ENCODE results near the gene DEGS1. TPM values are rescaled to one million over a fixed set of nuclear protein-coding genes. Genes with fewer than 3 reads are reported as not detected.
"Not testable (repeated sequence)": the region's sequence is repeated elsewhere in the genome, so short reads cannot be mapped to it uniquely, and the experiment has no call there.

Gene DEGS1
- total RNA-seq, 1 donor from 2014 or later: 88.1 TPM

DNA sequence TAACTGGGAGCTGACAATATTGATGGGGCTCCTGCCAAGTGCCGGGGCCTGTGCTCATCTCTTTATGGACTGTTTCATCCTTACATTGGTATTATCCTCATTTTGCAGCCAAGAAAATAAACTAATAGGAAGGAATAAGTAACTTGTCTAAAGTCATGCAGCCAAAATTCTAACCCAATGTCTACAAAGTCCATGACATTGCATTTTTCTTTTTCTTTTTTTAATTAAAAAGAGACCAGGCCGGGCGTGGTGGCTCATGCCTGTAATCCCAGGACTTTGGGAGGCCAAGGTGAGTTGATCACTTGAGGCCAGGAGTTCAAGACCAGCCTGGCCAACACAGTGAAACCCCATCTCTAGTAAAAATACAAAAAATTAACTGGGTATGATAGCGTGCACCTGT is 18.8 kb downstream of the DEGS1 start:
- TF ChIP-seq, protein P1, sequence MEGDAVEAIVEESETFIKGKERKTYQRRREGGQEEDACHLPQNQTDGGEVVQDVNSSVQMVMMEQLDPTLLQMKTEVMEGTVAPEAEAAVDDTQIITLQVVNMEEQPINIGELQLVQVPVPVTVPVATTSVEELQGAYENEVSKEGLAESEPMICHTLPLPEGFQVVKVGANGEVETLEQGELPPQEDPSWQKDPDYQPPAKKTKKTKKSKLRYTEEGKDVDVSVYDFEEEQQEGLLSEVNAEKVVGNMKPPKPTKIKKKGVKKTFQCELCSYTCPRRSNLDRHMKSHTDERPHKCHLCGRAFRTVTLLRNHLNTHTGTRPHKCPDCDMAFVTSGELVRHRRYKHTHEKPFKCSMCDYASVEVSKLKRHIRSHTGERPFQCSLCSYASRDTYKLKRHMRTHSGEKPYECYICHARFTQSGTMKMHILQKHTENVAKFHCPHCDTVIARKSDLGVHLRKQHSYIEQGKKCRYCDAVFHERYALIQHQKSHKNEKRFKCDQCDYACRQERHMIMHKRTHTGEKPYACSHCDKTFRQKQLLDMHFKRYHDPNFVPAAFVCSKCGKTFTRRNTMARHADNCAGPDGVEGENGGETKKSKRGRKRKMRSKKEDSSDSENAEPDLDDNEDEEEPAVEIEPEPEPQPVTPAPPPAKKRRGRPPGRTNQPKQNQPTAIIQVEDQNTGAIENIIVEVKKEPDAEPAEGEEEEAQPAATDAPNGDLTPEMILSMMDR (IDR thresholded peaks at IDR 0.05; ENCODE audit: unreplicated experiment): no peak
- Mint-ChIP-seq H3K9me3 (ENCODE audit: unreplicated experiment) (no peaks in the 10 kb centered on the region), H3K4me1 (ENCODE audit: unreplicated experiment) (peaks cover 2% of the 10 kb centered on the region), H3K4me3 (ENCODE audit: unreplicated experiment) (no peak overlapping the region), H3K27me3 (ENCODE audit: unreplicated experiment) (peaks cover 2% of the 10 kb centered on the region), H3K27ac (ENCODE audit: unreplicated experiment) (no peak overlapping the region), H3K36me3 (ENCODE audit: low read depth, unreplicated experiment) (no peaks in the 10 kb centered on the region)
- no peak for DNase-seq (ENCODE audit: low spot score)

DNA sequence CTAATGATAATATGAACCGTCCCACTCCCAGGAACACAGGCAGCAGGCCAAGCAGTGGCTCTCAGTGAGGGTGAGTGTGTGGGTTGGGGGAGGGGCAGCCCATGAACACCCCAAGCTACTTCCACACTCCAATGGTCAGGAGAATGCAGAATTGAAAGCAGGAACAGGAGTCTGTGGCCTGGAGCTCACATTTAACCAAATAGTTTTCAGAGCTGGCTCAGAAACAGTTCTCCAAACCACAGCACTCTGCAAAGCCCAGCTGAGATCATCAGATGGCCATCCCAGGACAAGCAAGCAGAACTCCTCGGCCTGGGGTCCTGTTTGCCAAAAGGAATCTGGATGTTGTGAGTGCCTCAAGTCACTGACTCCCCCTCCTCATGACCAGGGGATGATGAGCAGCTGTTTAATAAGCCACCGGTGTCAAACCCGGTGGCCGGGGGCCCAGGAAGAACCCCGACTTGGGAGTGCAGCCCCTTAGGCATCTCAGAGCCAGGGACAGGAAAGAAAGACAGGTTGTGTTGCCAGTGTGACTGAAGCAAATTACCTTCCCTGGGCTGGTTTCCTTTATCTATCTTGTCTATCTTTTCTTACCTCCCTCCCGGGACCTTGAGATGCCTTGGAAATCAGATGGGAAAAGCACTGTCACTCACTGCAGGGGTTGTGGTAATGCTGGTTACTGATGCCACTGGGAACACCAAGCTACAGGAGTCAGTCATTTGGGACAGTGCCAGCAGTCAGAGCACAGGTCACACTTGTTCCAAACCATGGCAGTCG is 20.4 kb downstream of the DEGS1 start:
- TF ChIP-seq, protein P1 (IDR thresholded peaks at IDR 0.05; ENCODE audit: unreplicated experiment): no peak
- Mint-ChIP-seq H3K27me3 (ENCODE audit: unreplicated experiment) (peaks cover 2% of the 10 kb centered on the region), H3K27ac (ENCODE audit: unreplicated experiment) (no peak overlapping the region), H3K4me3 (ENCODE audit: unreplicated experiment) (no peak overlapping the region), H3K4me1 (ENCODE audit: unreplicated experiment) (peaks cover 2% of the 10 kb centered on the region), H3K36me3 (ENCODE audit: low read depth, unreplicated experiment) (no peaks in the 10 kb centered on the region), H3K9me3 (ENCODE audit: unreplicated experiment) (no peaks in the 10 kb centered on the region)
- DNase-seq (ENCODE audit: low spot score): no peak

- DNase-seq (ENCODE audit: low spot score): no peak
- Mint-ChIP-seq H3K36me3 (ENCODE audit: low read depth, unreplicated experiment) (no peaks in the 10 kb centered on the region), H3K9me3 (ENCODE audit: unreplicated experiment) (no peaks in the 10 kb centered on the region), H3K4me3 (ENCODE audit: unreplicated experiment) (no peak overlapping the region), H3K4me1 (ENCODE audit: unreplicated experiment) (peaks cover 7% of the 10 kb centered on the region), H3K27ac (ENCODE audit: unreplicated experiment) (peak overlapping the region; percentile 61), H3K27me3 (ENCODE audit: unreplicated experiment) (peaks cover 2% of the 10 kb centered on the region)
- TF ChIP-seq, protein P1 (IDR thresholded peaks at IDR 0.05; ENCODE audit: unreplicated experiment): no peak
Measured at GRCh38 chr1:224205438-224205840, 22.4 kb downstream of the DEGS1 start.

GRCh38 chr1:224205931-224206538 is 23.0 kb downstream of the DEGS1 start:
- H3K27ac Mint-ChIP-seq (ENCODE audit: unreplicated experiment); H3K9me3 Mint-ChIP-seq (ENCODE audit: unreplicated experiment); H3K36me3 Mint-ChIP-seq (ENCODE audit: low read depth, unreplicated experiment); H3K4me1 Mint-ChIP-seq (ENCODE audit: unreplicated experiment); H3K4me3 Mint-ChIP-seq (ENCODE audit: unreplicated experiment); H3K27me3 Mint-ChIP-seq (ENCODE audit: unreplicated experiment); DNase-seq (ENCODE audit: low spot score): not testable (repeated sequence)

DNA sequence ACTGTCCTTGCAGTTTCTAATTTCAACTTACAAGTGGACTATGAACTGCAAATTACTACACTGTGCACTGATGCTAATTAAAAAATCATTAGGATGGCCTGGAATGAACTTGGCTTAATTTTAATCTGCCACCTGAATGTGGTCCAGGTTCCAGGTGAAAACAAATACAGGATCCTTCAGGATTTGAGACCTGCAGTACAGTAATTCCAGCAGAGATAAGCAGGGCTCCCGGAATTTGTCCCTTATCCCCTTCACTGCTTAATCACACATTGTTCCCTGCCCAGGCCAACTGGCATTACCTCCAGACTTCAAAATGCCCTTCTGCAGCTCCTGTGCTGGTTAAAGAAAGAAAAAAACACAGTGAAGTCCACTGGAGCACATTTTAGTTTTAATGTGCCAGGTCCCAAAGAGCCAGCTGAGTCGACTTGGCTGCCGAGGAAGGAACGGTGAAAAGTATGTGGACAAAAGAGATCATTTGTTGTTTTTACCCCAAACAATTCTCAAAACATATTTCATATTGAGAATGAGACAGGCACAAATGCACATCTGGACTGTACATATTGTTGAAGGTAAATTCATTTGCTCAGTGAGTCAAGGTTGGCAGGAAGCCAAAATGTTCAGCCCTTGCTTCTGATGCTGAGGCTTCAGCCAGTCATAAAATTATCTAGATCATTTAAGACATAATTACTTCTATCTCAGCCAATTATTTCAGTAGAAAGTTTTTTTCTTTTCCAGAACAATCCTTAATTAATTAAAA is 28.3 kb downstream of the DEGS1 start:
- no peak overlapping the region for H3K27ac Mint-ChIP-seq (ENCODE audit: unreplicated experiment)
- H3K4me1 Mint-ChIP-seq (ENCODE audit: unreplicated experiment): peaks cover 9% of the 10 kb centered on the region
- no peaks in the 10 kb centered on the region for H3K27me3 Mint-ChIP-seq (ENCODE audit: unreplicated experiment)
- H3K36me3 Mint-ChIP-seq (ENCODE audit: low read depth, unreplicated experiment): no peaks in the 10 kb centered on the region
- H3K4me3 Mint-ChIP-seq (ENCODE audit: unreplicated experiment): no peak overlapping the region
- TF ChIP-seq, protein P1 (IDR thresholded peaks at IDR 0.05; ENCODE audit: unreplicated experiment): no peak
- H3K9me3 Mint-ChIP-seq (ENCODE audit: unreplicated experiment): no peaks in the 10 kb centered on the region
- DNase-seq (ENCODE audit: low spot score): no peak
